GM12878 (cell line): ENCODE results near the gene CACNG5.

Experiments
- CBX5 ChIP-seq: sonication (generic); IDR thresholded peaks from 2 replicates; pipeline ENCODE4 v1.6.1; 2016; ENCODE audit warnings: low read depth, moderate library complexity, mild to moderate bottlenecking, inconsistent platforms
- CHD2 ChIP-seq: IDR thresholded peaks from 2 replicates; pipeline ENCODE4 v1.6.1; 2011; ENCODE audit warnings: low read depth, low read length, improper control_type of control experiment, borderline replicate concordance
- EZH2 ChIP-seq: IDR thresholded peaks from 2 replicates; pipeline ENCODE4 v1.6.1; 2012; ENCODE audit warnings: low read depth, mild to moderate bottlenecking, control low read depth, inconsistent platforms, low read length, borderline replicate concordance; ENCODE audit not compliant: control insufficient read depth
- GATAD2B ChIP-seq: fragments of 450-650 bp; conservative IDR thresholded peaks from 2 replicates; pipeline ENCODE4 v1.6.1; 2017; ENCODE audit warnings: low read depth, mild to moderate bottlenecking, moderate library complexity
- SIN3A ChIP-seq: IDR thresholded peaks from 2 replicates; pipeline ENCODE4 v1.6.1; 2012; ENCODE audit warnings: low read depth, low read length, improper control_type of control experiment
- ZNF207 ChIP-seq: fragments of 450-650 bp; IDR thresholded peaks from 2 replicates; pipeline ENCODE4 v1.6.1; 2014; ENCODE audit warnings: antibody characterized with exemption, mild to moderate bottlenecking, borderline replicate concordance
- ZNF384 ChIP-seq: IDR thresholded peaks from 2 replicates; pipeline ENCODE4 v1.6.1; 2012; ENCODE audit warnings: low read depth, mild to moderate bottlenecking, low read length, improper control_type of control experiment, borderline replicate concordance
- TF ChIP-seq, protein P1 (sequence below): IDR thresholded peaks from 2 replicates; pipeline ENCODE4 v1.6.1; 2012; ENCODE audit warnings: mild to moderate bottlenecking, low read depth, low read length
- TF ChIP-seq, protein P2 (sequence below), 3 experiments: IDR thresholded peaks in 2 of 3; conservative IDR thresholded peaks in 1 of 3; 2 replicates each; pipeline ENCODE4 v1.5.1; 2011; ENCODE audit warnings: low read depth in 3 of 3, low read length in 3 of 3, mild to moderate bottlenecking in 3 of 3, control low read depth in 2 of 3, moderate library complexity in 2 of 3, inconsistent platforms in 1 of 3, mixed read lengths in 1 of 3; ENCODE audit not compliant: control insufficient read depth in 2 of 3, insufficient read depth in 1 of 3; ENCODE audit errors: extremely low read depth in 1 of 3
- TF ChIP-seq, protein P3 (sequence below): IDR thresholded peaks from 2 replicates; pipeline ENCODE4 v1.6.1; 2011; ENCODE audit warnings: low read depth, mild to moderate bottlenecking, low read length, moderate library complexity, borderline replicate concordance; ENCODE audit errors: extremely low read depth
- TF ChIP-seq, protein P4 (sequence below): fragments of 450-650 bp; IDR thresholded peaks from 2 replicates; pipeline ENCODE4 v1.6.1; 2017; ENCODE audit warnings: mild to moderate bottlenecking, moderate library complexity
- TF ChIP-seq, protein P5 (sequence below): IDR thresholded peaks from 2 replicates; pipeline ENCODE4 v1.6.1; 2012; ENCODE audit warnings: low read length, inconsistent platforms

DNA sequence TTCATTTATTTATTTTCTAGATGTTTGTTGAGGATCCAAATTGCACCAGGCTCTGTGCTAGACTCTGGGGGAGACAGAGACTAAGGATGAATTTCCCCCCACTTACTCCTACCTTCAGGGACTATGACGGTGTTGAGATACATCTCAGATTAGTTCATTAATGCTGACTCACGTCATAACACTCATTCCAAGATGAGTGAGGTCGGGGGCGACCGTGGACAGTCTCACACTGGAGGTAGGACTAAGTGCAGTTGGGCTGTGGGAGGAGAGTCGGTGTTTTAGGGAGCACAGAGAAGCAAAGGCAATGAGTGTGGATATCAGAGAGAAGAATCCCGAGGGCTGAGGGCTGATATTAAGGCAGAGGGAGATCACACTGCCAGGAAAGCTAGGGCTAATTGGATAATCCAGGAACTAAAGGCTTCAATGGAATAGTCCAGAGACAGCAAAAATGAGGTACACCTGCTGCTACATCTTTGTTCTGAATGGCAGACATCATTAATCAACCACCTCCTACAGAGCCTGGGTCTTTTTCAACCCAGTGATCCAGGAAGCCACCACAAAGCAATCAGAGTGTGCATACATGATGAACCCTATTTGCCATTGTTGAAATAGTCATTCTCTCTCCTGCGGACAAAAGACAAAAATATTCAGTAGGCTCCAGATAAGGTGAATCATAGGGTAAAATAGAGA lies 91.0 kb downstream of the CACNG5 start:
- TF ChIP-seq, protein P1, sequence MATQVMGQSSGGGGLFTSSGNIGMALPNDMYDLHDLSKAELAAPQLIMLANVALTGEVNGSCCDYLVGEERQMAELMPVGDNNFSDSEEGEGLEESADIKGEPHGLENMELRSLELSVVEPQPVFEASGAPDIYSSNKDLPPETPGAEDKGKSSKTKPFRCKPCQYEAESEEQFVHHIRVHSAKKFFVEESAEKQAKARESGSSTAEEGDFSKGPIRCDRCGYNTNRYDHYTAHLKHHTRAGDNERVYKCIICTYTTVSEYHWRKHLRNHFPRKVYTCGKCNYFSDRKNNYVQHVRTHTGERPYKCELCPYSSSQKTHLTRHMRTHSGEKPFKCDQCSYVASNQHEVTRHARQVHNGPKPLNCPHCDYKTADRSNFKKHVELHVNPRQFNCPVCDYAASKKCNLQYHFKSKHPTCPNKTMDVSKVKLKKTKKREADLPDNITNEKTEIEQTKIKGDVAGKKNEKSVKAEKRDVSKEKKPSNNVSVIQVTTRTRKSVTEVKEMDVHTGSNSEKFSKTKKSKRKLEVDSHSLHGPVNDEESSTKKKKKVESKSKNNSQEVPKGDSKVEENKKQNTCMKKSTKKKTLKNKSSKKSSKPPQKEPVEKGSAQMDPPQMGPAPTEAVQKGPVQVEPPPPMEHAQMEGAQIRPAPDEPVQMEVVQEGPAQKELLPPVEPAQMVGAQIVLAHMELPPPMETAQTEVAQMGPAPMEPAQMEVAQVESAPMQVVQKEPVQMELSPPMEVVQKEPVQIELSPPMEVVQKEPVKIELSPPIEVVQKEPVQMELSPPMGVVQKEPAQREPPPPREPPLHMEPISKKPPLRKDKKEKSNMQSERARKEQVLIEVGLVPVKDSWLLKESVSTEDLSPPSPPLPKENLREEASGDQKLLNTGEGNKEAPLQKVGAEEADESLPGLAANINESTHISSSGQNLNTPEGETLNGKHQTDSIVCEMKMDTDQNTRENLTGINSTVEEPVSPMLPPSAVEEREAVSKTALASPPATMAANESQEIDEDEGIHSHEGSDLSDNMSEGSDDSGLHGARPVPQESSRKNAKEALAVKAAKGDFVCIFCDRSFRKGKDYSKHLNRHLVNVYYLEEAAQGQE: no peak
- no peak for TF ChIP-seq ZNF207
- TF ChIP-seq CHD2: no peak
- TF ChIP-seq, protein P2, sequence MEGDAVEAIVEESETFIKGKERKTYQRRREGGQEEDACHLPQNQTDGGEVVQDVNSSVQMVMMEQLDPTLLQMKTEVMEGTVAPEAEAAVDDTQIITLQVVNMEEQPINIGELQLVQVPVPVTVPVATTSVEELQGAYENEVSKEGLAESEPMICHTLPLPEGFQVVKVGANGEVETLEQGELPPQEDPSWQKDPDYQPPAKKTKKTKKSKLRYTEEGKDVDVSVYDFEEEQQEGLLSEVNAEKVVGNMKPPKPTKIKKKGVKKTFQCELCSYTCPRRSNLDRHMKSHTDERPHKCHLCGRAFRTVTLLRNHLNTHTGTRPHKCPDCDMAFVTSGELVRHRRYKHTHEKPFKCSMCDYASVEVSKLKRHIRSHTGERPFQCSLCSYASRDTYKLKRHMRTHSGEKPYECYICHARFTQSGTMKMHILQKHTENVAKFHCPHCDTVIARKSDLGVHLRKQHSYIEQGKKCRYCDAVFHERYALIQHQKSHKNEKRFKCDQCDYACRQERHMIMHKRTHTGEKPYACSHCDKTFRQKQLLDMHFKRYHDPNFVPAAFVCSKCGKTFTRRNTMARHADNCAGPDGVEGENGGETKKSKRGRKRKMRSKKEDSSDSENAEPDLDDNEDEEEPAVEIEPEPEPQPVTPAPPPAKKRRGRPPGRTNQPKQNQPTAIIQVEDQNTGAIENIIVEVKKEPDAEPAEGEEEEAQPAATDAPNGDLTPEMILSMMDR (IDR thresholded peaks at IDR 0.05 in 2 of 3, conservative IDR thresholded peaks at IDR 0.05 in 1 of 3; ENCODE audit: control insufficient read depth in 2 of 3, extremely low read depth in 1 of 3, insufficient read depth in 1 of 3, low read depth in 3 of 3, low read length in 3 of 3): no peak
- TF ChIP-seq CBX5: no peak
- TF ChIP-seq GATAD2B: no peak
- no peak for TF ChIP-seq ZNF384
- TF ChIP-seq SIN3A: no peak
- TF ChIP-seq, protein P3, sequence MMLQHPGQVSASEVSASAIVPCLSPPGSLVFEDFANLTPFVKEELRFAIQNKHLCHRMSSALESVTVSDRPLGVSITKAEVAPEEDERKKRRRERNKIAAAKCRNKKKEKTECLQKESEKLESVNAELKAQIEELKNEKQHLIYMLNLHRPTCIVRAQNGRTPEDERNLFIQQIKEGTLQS: no peak
- no peak for TF ChIP-seq EZH2
- TF ChIP-seq, protein P4, sequence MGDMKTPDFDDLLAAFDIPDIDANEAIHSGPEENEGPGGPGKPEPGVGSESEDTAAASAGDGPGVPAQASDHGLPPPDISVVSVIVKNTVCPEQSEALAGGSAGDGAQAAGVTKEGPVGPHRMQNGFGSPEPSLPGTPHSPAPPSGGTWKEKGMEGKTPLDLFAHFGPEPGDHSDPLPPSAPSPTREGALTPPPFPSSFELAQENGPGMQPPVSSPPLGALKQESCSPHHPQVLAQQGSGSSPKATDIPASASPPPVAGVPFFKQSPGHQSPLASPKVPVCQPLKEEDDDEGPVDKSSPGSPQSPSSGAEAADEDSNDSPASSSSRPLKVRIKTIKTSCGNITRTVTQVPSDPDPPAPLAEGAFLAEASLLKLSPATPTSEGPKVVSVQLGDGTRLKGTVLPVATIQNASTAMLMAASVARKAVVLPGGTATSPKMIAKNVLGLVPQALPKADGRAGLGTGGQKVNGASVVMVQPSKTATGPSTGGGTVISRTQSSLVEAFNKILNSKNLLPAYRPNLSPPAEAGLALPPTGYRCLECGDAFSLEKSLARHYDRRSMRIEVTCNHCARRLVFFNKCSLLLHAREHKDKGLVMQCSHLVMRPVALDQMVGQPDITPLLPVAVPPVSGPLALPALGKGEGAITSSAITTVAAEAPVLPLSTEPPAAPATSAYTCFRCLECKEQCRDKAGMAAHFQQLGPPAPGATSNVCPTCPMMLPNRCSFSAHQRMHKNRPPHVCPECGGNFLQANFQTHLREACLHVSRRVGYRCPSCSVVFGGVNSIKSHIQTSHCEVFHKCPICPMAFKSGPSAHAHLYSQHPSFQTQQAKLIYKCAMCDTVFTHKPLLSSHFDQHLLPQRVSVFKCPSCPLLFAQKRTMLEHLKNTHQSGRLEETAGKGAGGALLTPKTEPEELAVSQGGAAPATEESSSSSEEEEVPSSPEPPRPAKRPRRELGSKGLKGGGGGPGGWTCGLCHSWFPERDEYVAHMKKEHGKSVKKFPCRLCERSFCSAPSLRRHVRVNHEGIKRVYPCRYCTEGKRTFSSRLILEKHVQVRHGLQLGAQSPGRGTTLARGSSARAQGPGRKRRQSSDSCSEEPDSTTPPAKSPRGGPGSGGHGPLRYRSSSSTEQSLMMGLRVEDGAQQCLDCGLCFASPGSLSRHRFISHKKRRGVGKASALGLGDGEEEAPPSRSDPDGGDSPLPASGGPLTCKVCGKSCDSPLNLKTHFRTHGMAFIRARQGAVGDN: no peak
- TF ChIP-seq, protein P5, sequence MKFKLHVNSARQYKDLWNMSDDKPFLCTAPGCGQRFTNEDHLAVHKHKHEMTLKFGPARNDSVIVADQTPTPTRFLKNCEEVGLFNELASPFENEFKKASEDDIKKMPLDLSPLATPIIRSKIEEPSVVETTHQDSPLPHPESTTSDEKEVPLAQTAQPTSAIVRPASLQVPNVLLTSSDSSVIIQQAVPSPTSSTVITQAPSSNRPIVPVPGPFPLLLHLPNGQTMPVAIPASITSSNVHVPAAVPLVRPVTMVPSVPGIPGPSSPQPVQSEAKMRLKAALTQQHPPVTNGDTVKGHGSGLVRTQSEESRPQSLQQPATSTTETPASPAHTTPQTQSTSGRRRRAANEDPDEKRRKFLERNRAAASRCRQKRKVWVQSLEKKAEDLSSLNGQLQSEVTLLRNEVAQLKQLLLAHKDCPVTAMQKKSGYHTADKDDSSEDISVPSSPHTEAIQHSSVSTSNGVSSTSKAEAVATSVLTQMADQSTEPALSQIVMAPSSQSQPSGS: no peak
